HepG2 (cell line): Measurements from ENCODE around the gene MRFAP1L1. TPM values are rescaled to one million over a fixed set of nuclear protein-coding genes. Genes with fewer than 3 reads are reported as not detected.

Experiments
- AGO1 ChIP-seq: fragments of 200-400 bp; formaldehyde crosslinking; IDR thresholded peaks from 2 replicates; pipeline ENCODE4 v1.6.1; 2017; ENCODE audit warnings: mild to moderate bottlenecking, low read depth, low read length, moderate library complexity; ENCODE audit not compliant: poor library complexity, severe bottlenecking
- ARNT2 ChIP-seq: sonication (generic); formaldehyde crosslinking; IDR thresholded peaks from 2 replicates; pipeline ENCODE4 v1.8.0; 2022; ENCODE audit warnings: mild to moderate bottlenecking, low read depth, missing genetic modification reagents, moderate library complexity
- BRD4 ChIP-seq: sonication (generic); formaldehyde crosslinking; IDR thresholded peaks from 2 replicates; pipeline ENCODE4 v1.4.0; 2020; ENCODE audit warnings: missing genetic modification reagents
- GABPB1 ChIP-seq: IDR thresholded peaks from 2 replicates; pipeline ENCODE4 v1.6.1; 2016; ENCODE audit warnings: mild to moderate bottlenecking, missing genetic modification reagents, moderate library complexity, missing compliant biosample characterization
- GATAD2A ChIP-seq: IDR thresholded peaks from 2 replicates; pipeline ENCODE4 v1.6.1; 2016
- GFI1 ChIP-seq: sonication (generic); formaldehyde crosslinking; IDR thresholded peaks from 2 replicates; pipeline ENCODE4 v1.5.0; 2020; ENCODE audit warnings: missing genetic modification reagents, mild to moderate bottlenecking, borderline replicate concordance
- IKZF5 ChIP-seq: IDR thresholded peaks from 2 replicates; pipeline ENCODE4 v1.6.1; 2018; ENCODE audit warnings: missing genetic modification reagents, mild to moderate bottlenecking, missing compliant biosample characterization
- MIXL1 ChIP-seq: IDR thresholded peaks from 2 replicates; pipeline ENCODE4 v1.6.1; 2016
- PAWR ChIP-seq: sonication (generic); formaldehyde crosslinking; IDR thresholded peaks from 2 replicates; pipeline ENCODE4 v1.4.0; 2020; ENCODE audit warnings: missing genetic modification reagents, mild to moderate bottlenecking, borderline replicate concordance
- PPARG ChIP-seq: conservative IDR thresholded peaks from 2 replicates; pipeline ENCODE4 v1.6.1; 2016; ENCODE audit warnings: missing biosample characterization, missing genetic modification reagents
- TBL1XR1 ChIP-seq: fragments of 150-350 bp; IDR thresholded peaks from 2 replicates; pipeline ENCODE4 v1.6.1; 2014; ENCODE audit warnings: borderline replicate concordance, low read length; ENCODE audit not compliant: partially characterized antibody
- TEAD3 ChIP-seq: optimal IDR thresholded peaks from 2 replicates; pipeline ENCODE3; 2016; ENCODE audit warnings: borderline replicate concordance
- ZBTB43 ChIP-seq: sonication (generic); formaldehyde crosslinking; conservative IDR thresholded peaks from 2 replicates; pipeline ENCODE4 v1.4.0; 2020; ENCODE audit warnings: missing genetic modification reagents
- ZEB1 ChIP-seq: IDR thresholded peaks from 2 replicates; pipeline ENCODE4 v1.6.1; 2012; ENCODE audit warnings: mild to moderate bottlenecking, low read depth, inconsistent platforms; ENCODE audit not compliant: insufficient replicate concordance
- ZNF124 ChIP-seq: sonication (generic); formaldehyde crosslinking; IDR thresholded peaks from 2 replicates; pipeline ENCODE4 v1.4.0; 2020; ENCODE audit warnings: missing genetic modification reagents
- ZNF263 ChIP-seq: sonication (generic); formaldehyde crosslinking; IDR thresholded peaks from 2 replicates; pipeline ENCODE4 v1.4.0; 2020; ENCODE audit warnings: missing genetic modification reagents
- polyA plus RNA-seq, 8 experiments: library from polyadenylated mRNA; depleted of rRNA in 3 of 8; stranded (reverse) in 7 of 8; unstranded in 1 of 8; fragments of >200 nt; fragmentation: Illumina TruSeq in 4 of 8; extraction: Trizol in 4 of 8; gene quantifications; 2 replicates each; pipeline versions ENCODE4 v1.2.1 to v1.2.3, GENCODE V29; 2011 to 2016; ENCODE audit warnings: low read depth in 4 of 8, missing spikeins in 1 of 8, mixed read lengths in 1 of 8; ENCODE audit not compliant: insufficient read depth in 1 of 8
- total RNA-seq, 5 experiments: library from RNA; depleted of rRNA; stranded (reverse); fragments of >200 nt; fragmentation: Illumina TruSeq; extraction: Trizol; gene quantifications; 2 replicates each; pipeline ENCODE4 v1.2.3, GENCODE V29; 2016; ENCODE audit warnings: low read depth in 1 of 5
- TF ChIP-seq, protein P1 (sequence below): sonication (generic); formaldehyde crosslinking; IDR thresholded peaks from 2 replicates; pipeline ENCODE4 v1.5.1; 2020; ENCODE audit warnings: mild to moderate bottlenecking, missing genetic modification reagents, moderate library complexity
- TF ChIP-seq, protein P2 (sequence below): sonication (generic); formaldehyde crosslinking; conservative IDR thresholded peaks from 2 replicates; pipeline ENCODE4 v1.8.1; 2023; ENCODE audit warnings: missing genetic modification reagents
- TF ChIP-seq, protein P3 (sequence below): sonication (generic); formaldehyde crosslinking; IDR thresholded peaks from 2 replicates; pipeline ENCODE4 v1.8.1; 2023; ENCODE audit warnings: mild to moderate bottlenecking, missing genetic modification reagents

The MRFAP1L1 gene
- total and polyA plus RNA-seq, 2 of the 13 experiments (the other 11 are each of a cell fraction or from before 2014, with no cell fraction given): 44.8 to 76.6 TPM

DNA sequence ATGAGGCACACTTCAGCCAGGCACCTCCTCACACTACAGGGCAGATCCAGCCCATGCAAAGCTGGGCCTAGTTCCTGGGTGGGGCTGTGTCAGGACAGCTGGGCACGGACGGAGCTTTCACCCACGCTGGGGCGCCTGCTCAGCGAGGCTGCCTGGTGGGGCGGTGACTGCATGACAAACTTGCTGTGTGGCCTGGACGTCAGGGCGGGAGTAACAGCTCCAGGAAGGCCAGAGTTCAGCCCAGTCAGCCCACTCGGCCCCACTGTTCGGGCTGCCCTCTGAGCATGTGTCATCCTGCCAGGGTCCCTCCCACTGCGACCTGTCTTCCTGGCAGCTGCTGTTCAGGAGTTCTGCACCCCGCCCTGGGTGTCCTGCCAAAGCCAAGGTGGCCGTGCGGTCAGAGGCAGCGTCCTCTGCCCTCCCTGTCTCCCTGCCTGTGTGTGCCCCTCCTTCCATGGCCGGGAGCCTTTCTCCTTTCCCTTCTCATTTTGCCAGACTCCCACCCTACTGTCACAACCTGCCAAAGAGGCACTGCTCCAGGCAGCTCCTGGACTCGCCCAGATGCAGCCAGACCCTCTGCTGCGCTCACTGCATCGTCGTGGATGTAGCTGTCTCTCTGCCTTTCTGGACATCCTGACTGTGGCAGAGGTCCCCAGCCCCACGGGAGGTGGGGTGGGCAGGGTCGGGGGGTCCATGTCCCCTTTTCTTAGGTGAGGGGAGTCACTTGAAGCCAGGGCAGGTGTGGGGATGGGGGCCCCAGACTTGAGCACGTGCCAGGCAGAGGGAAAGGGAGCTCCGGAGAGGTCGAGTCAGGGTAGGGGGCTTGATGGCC, 39.9 kb upstream of the MRFAP1L1 start (continued):
- TF ChIP-seq, protein P1, sequence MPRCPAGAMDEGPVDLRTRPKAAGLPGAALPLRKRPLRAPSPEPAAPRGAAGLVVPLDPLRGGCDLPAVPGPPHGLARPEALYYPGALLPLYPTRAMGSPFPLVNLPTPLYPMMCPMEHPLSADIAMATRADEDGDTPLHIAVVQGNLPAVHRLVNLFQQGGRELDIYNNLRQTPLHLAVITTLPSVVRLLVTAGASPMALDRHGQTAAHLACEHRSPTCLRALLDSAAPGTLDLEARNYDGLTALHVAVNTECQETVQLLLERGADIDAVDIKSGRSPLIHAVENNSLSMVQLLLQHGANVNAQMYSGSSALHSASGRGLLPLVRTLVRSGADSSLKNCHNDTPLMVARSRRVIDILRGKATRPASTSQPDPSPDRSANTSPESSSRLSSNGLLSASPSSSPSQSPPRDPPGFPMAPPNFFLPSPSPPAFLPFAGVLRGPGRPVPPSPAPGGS (CRISPR knock-in tag): 0 out of 2 replicates have a peak, but pooled peaks have one; percentile 38
- TF ChIP-seq PPARG: peak; percentile 79
- TF ChIP-seq TBL1XR1: peak; percentile 54
- no peak for TF ChIP-seq AGO1
- peak; percentile 93 for TF ChIP-seq IKZF5 (CRISPR knock-in tag)
- TF ChIP-seq TEAD3: peak; percentile 64
- TF ChIP-seq, protein P2, sequence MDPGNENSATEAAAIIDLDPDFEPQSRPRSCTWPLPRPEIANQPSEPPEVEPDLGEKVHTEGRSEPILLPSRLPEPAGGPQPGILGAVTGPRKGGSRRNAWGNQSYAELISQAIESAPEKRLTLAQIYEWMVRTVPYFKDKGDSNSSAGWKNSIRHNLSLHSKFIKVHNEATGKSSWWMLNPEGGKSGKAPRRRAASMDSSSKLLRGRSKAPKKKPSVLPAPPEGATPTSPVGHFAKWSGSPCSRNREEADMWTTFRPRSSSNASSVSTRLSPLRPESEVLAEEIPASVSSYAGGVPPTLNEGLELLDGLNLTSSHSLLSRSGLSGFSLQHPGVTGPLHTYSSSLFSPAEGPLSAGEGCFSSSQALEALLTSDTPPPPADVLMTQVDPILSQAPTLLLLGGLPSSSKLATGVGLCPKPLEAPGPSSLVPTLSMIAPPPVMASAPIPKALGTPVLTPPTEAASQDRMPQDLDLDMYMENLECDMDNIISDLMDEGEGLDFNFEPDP (CRISPR knock-in tag): 0 out of 2 replicates have a peak, but pooled peaks have one; percentile 83
- TF ChIP-seq ZNF124 (CRISPR knock-in tag): 0 out of 2 replicates have a peak, but pooled peaks have one; percentile 22
- TF ChIP-seq BRD4 (CRISPR knock-in tag): peak; percentile 87
- TF ChIP-seq ARNT2: 0 out of 2 replicates have a peak, but pooled peaks have one; percentile 27
- peak; percentile 91 for TF ChIP-seq GATAD2A
- no peak; the same call in 1 of the 2 replicates for TF ChIP-seq PAWR (CRISPR knock-in tag)
- TF ChIP-seq ZNF263 (CRISPR knock-in tag): peak; percentile 69; the same call in 1 of the 2 replicates
- peak; percentile 94 for TF ChIP-seq ZBTB43 (CRISPR knock-in tag)
- TF ChIP-seq MIXL1 (CRISPR knock-in tag): peak; percentile 22; the same call in 1 of the 2 replicates
- TF ChIP-seq, protein P3, sequence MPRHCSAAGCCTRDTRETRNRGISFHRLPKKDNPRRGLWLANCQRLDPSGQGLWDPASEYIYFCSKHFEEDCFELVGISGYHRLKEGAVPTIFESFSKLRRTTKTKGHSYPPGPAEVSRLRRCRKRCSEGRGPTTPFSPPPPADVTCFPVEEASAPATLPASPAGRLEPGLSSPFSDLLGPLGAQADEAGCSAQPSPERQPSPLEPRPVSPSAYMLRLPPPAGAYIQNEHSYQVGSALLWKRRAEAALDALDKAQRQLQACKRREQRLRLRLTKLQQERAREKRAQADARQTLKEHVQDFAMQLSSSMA (CRISPR knock-in tag): no peak; the same call in none of the 2 replicates
- TF ChIP-seq ZEB1: no peak
- TF ChIP-seq GABPB1 (CRISPR knock-in tag): peak; percentile 78
- TF ChIP-seq GFI1 (CRISPR knock-in tag): peak; percentile 78; the same call in 1 of the 2 replicates
